HG03575 (cell line): Measurements from ENCODE around the gene C2orf80.
"Not testable (repeated sequence)": the region's sequence is repeated elsewhere in the genome, so short reads cannot be mapped to it uniquely, and the experiment has no call there.

Experiments
- ATAC-seq: cut with Tn5 transposase; IDR thresholded peaks from one replicate; pipeline ENCODE4 v1.9.1; 2021; ENCODE audit not compliant: unreplicated experiment, insufficient number of reproducible peaks, low FRiP score; ENCODE audit errors: extremely low read depth

Gene C2orf80

GRCh38 chr2:208189810-208190503 lies at the start of gene C2orf80:
Gene C2orf80 (minus strand): TSS chr2:208190030. CDS start chr2:208186986, 3,044 bp downstream.
- no peak for ATAC-seq

GRCh38 chr2:208235860-208236259 lies 46.0 kb upstream of the C2orf80 start:
- no peak for ATAC-seq

- no peak for ATAC-seq
Measured at GRCh38 chr2:208234786-208235185, 45.0 kb upstream of the C2orf80 start.

- no peak for ATAC-seq
Measured at GRCh38 chr2:208228476-208228875, 38.6 kb upstream of the C2orf80 start.

- ATAC-seq: no peak
Measured at GRCh38 chr2:208227581-208228232, 37.9 kb upstream of the C2orf80 start.

GRCh38 chr2:208224802-208225201 lies 35.0 kb upstream of the C2orf80 start:
- ATAC-seq: no peak

- ATAC-seq: no peak
Measured at GRCh38 chr2:208222351-208222750, 32.5 kb upstream of the C2orf80 start.

GRCh38 chr2:208221873-208222272 lies 32.0 kb upstream of the C2orf80 start:
- not testable (repeated sequence) for ATAC-seq

- ATAC-seq: no peak
Measured at GRCh38 chr2:208210688-208211451, 21.0 kb upstream of the C2orf80 start.

- no peak for ATAC-seq
Measured at GRCh38 chr2:208208335-208209085, 18.7 kb upstream of the C2orf80 start.

- no peak for ATAC-seq
Measured at GRCh38 chr2:208207769-208208168, 17.9 kb upstream of the C2orf80 start.

GRCh38 chr2:208204166-208204565 lies 14.3 kb upstream of the C2orf80 start:
- ATAC-seq: no peak

GRCh38 chr2:208195531-208195930 lies 5.7 kb upstream of the C2orf80 start:
- no peak for ATAC-seq

GRCh38 chr2:208192611-208193236 lies 2.9 kb upstream of the C2orf80 start:
- no peak for ATAC-seq

GRCh38 chr2:208189069-208189809 lies 591 bp downstream of the C2orf80 start:
- no peak for ATAC-seq

- ATAC-seq: no peak
Measured at GRCh38 chr2:208186893-208187292, 2.9 kb downstream of the C2orf80 start.

- ATAC-seq: no peak
Measured at GRCh38 chr2:208186465-208186864, 3.4 kb downstream of the C2orf80 start.

GRCh38 chr2:208183972-208184705 lies 5.7 kb downstream of the C2orf80 start:
- no peak for ATAC-seq
